Stimulated activated naive CD8-positive, alpha-beta T cell treated with anti-CD3 and anti-CD28 coated beads, Interleukin-15, Interleukin-2, amounts not matched to agents 100 U/mL and 50 U/mL, for 24 hours (primary cell): Measurements from ENCODE around the gene ADAMTS12.

Experiments used
- ATAC-seq: fragments of 150-1000 bp; cut with Tn5 transposase; one replicate; pipeline ENCODE4 v1.10.0; 2021
- DNase-seq: peaks from one replicate; pipeline ENCODE4 v3.0.0; 2021

ADAMTS12 gene

GRCh38 chr5:33650911-33651310, 240.9 kb downstream of the ADAMTS12 start:
- DNase-seq (no peak), ATAC-seq (no peak)

DNA sequence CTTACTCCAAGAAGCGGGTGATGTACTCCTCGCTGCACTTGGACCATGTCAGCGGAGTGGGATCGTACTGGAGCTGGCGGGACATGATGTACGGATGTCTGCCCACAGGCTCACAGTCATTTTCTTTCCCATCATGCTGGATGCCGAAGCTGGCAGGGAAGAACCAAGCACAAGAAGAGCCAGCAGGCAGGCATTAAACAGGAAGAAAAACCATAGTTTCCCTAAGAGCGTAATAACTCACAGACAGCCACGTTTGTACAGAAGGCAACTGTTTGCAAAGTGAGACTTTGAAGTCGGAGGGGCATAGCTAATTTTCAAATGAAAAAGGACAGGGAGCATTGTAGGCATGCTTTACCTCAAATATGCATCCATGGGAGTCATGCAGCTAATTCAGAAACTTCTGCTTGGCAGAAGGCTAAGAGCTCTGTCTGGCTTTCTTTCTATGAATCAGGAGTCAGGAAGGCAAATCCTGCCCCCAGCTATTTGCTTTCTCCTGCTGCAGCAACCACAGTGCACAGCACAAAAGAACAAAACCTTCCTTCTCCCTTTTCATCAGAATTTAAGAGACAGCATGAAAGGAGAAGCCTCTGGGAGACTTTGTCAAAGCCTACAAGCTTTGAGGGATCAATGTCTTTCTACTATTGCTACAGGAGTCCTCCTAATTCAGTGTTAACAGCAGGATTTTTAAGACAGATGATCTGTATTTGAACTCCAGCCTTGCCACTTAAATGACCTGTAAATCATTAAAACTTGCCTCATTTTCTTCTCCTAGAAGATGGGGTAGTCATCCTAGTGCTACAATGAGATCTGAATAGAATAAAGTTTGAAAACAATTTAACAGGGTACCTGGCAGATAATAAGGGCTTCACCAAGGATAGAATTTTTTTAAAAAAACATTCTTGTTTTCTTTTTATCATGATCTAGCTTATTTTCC, 242.0 kb downstream of the ADAMTS12 start:
- DNase-seq (no peak), ATAC-seq (no peak)

GRCh38 chr5:33641744-33642505, 249.9 kb downstream of the ADAMTS12 start:
- no peak for DNase-seq

DNA sequence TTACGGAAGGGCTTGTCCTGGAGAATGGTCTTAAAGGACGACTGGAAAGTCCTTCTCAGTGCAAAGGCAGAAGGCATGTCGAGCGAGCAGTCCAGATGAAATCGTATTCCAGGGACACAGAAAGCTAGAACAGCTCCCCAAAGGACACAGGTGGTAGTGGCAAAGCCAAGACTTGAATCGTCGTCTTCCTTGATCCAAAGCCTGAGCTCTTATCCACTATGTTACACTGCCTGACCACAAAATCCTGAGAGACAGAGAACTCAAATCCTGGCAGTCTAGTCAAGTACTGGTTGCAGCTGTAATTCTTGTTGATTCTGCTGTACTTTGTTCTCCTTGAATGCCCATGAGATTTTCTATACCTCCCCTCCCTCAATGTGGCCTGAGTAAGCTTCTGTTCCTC, 252.3 kb downstream of the ADAMTS12 start:
- ATAC-seq (no peak), DNase-seq (no peak)

More at GRCh38 chr5:33641744-33642505, 249.9 kb downstream of the ADAMTS12 start:
- no peak for ATAC-seq

DNA sequence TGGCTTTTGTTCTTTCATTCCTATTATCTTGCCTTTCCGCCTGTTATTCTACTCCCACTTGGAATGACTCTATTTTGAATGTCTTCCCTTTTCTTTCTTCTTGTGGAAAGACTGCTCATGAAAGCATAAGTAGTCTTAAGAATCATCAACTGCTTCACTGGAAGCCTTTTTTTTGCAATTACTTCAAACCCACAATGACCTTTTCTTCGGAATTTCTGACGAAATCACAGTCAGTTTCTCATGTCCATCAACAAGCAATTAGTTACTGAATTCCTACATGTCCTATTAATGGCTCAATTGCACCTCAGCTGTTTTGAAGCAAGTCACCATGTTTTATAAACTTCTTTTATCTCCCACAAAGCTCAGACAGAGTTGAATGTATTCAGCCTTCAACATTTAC, 254.8 kb downstream of the ADAMTS12 start:
- no peak for ATAC-seq
- no peak for DNase-seq

GRCh38 chr5:33635582-33635981, 256.2 kb downstream of the ADAMTS12 start:
- DNase-seq (no peak), ATAC-seq (no peak)

GRCh38 chr5:33633699-33634098, 258.1 kb downstream of the ADAMTS12 start:
- ATAC-seq: no peak
- DNase-seq: no peak

GRCh38 chr5:33631786-33632185, 260.0 kb downstream of the ADAMTS12 start:
- DNase-seq (no peak), ATAC-seq (no peak)

DNA sequence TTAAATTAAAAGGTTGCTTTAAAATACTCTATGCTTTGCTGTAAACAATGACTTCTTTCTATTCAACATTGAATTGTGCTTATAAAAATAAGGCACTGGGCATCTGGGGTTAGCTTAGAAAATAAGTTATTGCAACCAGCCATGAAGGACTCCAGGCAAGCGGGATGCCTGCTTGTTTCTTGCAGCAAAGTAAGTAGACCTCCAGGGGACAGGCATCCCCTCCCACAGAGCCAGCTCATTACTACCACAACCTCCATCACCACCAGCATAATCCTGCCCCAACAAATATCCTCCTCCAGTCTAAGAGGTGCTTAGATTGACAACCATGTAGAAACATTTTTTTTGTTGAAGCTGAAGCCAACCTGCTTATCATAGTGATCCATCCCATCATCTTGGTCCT, 260.7 kb downstream of the ADAMTS12 start:
- no peak for DNase-seq
- ATAC-seq: no peak

GRCh38 chr5:33629999-33630398, 261.8 kb downstream of the ADAMTS12 start:
- ATAC-seq (no peak), DNase-seq (no peak)

DNA sequence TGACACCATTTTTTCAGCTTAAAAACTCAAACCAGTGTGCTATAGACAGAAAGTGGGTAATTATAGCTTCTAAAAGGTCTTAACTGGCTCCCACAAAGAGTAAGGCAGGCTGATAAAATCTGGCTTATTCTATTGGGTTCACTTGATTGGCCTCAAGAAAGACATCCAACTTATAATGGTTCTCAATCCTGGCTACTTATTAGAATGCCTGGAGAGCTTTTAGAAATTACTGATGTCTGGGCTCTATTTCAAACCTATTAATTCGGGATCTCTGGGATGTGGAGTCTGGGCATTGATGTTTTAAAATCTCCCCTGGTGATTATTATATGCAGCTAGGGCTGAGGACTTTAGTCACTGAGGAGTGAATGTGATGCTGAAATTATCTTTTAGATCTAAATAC, 263.0 kb downstream of the ADAMTS12 start:
- ATAC-seq: no peak
- DNase-seq: no peak

DNA sequence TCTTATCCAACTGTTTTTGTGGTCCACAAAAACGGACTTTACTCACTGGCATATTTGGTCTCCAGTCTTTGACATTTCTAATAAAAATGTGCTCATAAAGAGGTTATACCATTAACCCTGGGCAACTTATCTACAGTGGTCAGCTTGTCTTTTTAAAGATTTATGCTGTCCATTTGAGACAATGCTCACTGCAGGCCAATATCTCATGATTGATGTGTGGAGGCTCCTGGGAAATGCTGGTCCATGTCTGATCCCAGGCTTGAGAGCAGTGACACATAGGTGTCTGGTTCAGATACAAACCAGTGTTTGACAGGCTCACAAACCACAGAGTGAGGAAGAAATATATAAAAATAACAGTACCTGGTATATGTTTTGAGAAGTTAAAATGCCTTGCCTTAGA, 270.3 kb downstream of the ADAMTS12 start:
- no peak for ATAC-seq
- DNase-seq: no peak

DNA sequence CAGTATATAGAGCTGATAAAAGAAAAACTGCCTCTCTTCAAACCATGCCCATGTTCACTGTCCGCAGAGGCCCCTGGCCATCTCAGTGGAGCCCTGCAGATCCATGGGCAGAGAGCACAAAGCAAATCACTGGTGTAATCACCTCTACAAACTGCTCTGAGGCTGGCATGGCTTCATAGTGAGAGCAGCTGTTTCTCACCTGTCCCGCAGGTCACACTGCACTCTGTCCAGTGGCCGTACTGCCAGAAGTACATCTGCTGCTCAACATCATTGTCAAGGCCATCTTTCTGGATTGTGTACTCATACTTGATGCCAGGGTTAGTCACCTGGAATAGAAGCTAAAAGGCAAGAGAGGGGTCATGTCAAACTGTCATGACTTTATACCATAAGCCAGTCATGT, 277.8 kb downstream of the ADAMTS12 start:
- ATAC-seq (no peak), DNase-seq (no peak)

- no peak for ATAC-seq
- no peak for DNase-seq
Measured at GRCh38 chr5:33612386-33612785, 279.4 kb downstream of the ADAMTS12 start.

GRCh38 chr5:33611877-33612276, 279.9 kb downstream of the ADAMTS12 start:
- DNase-seq: no peak

DNA sequence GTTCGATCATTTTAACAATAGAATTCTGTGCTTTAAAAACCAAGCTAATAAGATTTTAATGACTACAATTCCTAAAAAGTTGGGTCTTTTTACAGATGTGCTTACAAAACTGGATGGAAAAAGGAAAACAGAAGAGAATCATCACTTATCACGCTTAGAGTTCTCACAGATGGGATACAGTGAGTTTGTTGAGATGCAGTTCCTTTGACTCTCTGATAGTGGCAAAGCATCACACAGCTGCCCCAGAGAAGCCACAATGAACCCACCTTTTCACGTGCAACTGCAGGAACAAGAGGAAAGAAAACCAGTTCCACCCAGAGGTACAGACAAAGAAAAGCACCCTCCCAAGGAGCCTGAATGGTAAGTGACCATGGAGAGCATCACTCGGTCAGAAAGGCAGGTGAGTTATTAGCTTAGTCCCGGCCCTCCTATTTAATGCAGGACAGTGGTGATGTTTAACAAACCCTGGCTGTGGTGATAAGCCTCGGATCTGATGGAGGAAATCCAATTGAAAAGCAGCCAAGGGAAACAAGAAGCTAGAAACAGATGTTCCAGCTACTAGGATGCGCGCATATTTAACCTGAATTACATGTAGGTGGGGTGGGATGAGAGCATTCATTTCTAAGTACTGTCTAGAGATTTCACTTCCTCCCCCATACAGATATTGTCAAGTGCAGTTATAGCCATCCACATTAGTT, 283.3 kb downstream of the ADAMTS12 start:
- no peak for DNase-seq
- ATAC-seq: no peak

More at GRCh38 chr5:33611877-33612276, 279.9 kb downstream of the ADAMTS12 start:
- ATAC-seq: no peak

DNA sequence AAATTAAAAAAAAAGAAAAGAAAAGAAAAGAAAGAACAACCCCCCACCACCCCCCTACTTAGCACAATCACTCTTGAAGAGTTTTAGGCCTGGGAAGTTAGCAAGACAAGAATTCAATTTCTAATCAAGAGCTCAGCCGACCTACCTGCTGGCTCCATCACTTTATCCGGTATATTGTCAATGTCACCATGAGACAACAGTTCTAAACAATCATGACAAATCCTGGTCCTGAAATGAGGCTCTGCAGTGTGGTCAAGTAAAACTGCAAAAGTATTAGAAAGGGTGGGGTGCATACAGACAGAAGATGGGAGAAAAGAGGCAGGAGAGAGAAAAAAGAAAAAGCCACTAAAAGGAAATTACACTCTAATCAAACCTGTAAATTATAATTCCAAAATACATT, 287.3 kb downstream of the ADAMTS12 start:
- ATAC-seq (no peak), DNase-seq (no peak)

- no peak for DNase-seq
- no peak for ATAC-seq
Measured at GRCh38 chr5:33601881-33602280, 289.9 kb downstream of the ADAMTS12 start.

DNA sequence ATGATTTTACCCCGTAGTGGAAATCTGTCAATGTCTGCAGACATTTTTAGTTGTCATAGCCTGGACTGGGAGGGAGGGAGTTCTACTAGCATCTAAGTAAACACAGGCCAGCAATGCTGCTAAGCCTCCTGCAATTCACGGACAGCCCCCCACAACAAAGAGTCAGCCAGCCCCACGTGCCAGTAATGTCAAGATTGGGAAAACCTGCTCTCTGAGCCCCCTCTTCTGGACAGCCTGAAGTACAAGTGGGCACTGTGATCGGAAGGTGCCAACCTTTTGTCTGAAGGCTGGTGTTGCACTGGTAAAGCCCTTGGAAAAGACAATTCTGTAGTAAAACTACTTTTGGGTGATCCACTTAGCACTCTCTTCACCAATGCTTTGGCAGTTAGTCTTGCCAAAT, 296.5 kb downstream of the ADAMTS12 start:
- ATAC-seq: no peak
- DNase-seq: no peak

GRCh38 chr5:33594006-33594405, 297.8 kb downstream of the ADAMTS12 start:
- DNase-seq (no peak), ATAC-seq (no peak)

GRCh38 chr5:33592245-33592644, 299.5 kb downstream of the ADAMTS12 start:
- ATAC-seq: no peak

DNA sequence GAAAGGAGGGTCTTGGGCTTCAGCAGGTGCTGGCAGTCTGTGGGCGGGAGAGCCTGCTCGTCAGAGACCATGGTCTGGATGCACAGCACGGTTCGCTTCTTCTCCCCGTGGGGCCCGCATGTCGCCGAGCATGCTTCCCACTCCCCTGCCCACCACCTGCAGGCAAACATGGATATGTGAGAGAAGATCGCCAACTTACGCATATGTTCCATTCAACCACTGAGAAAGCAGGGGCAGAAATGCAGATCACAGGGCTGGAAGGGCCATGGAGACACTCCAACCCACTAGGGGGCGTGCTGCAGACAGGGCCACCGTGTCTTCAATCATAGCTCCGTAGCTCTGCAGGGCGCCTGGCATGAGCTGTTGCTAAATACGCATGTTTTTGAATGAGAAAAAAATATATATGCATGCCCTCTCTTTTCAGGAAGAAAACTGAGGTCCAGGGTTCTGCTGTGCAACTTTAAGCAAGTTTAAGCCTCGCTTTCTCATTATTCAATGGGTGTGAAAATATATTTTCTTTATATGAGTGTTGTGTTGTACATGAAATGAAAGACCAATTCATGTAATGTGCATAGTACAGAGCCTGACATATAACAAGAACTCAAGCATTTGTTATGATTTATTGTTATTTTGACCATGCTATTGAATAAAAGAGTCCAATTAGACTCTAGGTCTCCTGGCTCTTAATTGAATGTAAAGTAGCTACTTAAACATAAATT, 303.0 kb downstream of the ADAMTS12 start:
- DNase-seq (peak; percentile 61), ATAC-seq (peak; percentile 59)

More at GRCh38 chr5:33592245-33592644, 299.5 kb downstream of the ADAMTS12 start:
- DNase-seq: no peak
